GM19328 (cell line): ENCODE data around the gene PALM.

Experiments
- ATAC-seq: cut with Tn5 transposase; IDR thresholded peaks from one replicate; pipeline ENCODE4 v1.9.1; 2021; ENCODE audit warnings: mild to moderate bottlenecking, moderate library complexity; ENCODE audit not compliant: unreplicated experiment

PALM gene

DNA sequence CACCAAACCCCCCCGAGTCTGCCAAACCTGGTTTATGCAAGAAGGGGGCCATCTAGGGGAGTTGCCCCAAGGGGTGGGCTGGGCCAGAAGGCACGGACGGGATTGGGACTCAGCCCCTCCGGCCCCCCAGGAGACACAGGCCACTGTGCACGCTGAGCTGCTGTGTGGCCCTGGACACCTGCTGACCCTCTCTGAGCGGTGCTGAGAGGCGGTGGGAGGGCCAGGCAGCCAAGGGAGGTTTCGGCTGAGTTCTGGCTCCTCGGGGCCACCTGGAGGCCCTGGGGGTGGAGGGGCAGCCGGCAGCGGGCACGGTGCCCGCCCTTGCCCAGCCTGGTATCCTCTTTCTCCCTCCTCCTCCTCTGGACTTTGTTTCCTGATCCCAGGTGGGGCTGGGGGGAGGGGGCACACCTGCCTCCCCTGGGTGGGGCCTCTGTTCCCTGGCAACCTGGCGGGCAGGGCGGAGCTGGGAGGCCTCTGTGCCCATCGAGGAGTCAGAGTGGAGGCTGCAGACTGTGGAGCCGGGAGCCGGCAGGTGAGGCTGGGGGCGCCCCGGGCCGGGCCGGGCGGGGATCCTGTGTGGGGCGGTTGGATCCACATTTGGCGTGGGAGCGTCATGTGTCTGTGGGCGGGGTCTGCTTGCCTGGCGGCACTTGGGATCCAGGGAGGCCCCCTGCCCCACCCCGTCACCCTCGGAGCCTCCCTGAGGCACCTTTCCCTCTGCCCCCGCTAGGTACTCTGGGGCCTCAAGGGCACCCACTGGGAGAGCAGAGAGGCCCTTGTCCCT, 42.1 kb downstream of the PALM start, which contains the start of gene MISP:
Gene MISP, plus strand, starts transcription at position 473 of the 784 bp plus-strand sequence. CDS start 5,835 bp downstream, outside the sequence.
- no peak for ATAC-seq

DNA sequence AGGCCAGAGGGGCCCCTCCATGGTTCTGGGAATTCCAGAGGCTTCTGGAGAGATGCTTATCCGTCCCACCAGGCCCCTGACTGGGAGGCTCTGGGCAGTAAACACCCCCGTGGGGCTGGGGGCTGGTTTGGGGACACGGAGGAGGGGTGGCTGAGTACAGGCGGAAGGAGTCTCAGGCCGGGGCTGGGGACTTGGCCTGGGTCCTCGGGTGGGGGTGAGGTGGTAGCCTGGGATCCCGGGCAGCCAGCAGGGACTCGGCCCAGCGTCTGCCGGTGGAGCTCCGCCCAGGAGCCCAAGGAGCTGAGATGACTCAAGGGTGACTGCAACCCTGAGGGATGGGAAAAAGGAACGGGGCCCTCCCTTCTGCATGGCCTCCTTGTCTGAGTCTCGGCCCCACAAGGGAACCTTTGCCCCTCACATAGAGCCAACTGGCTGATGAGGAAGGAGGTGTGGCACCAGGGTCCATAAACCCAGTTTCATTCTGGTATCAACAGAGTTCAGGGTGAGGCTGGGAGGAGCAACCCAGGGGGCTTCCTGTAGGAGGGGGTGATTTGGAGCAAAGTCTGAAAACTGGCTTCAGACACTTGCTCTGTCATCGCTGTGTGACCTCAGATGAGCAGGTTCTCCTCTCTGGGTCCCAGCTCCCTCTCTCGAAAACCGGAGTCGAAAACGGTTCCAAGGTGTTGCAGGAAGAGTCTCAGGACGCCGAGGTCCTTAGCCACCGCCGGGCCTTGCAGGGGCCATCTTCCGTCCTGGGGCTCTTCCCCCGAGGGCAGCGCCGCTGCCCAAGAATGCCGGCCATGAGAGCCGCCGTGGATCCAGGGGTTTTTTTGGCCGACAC, 43.0 kb downstream of the PALM start:
- no peak for ATAC-seq

DNA sequence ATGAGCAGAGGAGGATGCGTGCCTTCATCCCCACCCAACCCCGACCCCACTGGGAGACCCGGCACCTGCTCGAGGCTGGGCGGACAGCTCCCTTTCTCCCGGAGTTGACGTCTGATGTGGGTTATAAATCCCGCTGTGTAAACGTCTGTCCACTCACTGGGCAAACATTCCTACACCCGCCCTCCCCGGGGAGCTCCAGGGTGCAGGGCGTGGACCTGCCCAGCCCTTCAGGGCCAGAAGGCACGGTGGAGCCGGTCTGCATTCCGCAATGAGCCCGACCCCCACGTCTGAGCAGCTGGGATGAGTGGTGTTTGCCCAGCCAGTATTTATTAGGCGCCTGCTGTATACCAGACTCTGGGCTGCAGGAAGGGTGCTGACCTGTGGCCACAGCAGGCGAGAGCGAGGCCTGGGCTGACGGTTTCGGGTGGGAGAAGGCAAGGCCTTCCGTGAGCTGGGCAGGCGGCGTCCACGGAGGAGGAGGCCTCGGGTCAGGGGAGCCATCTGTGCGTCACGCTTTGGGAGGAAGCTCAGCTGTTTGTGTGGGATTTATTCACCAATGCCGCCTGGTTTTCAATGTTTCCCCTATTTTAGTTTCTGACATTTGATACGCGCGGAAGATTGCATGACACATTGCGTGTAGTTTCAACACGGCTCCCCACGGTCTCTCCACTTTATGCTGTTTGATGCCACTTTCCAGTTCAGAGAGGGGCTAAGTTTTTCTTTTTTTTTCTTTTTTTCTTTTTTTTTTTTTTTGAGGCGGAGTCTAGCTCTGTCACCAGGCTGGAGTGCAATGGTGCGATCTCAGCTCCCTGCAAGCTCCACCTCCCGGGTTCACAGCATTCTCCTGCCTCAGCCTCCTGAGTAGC, 44.1 kb downstream of the PALM start:
- no peak for ATAC-seq

DNA sequence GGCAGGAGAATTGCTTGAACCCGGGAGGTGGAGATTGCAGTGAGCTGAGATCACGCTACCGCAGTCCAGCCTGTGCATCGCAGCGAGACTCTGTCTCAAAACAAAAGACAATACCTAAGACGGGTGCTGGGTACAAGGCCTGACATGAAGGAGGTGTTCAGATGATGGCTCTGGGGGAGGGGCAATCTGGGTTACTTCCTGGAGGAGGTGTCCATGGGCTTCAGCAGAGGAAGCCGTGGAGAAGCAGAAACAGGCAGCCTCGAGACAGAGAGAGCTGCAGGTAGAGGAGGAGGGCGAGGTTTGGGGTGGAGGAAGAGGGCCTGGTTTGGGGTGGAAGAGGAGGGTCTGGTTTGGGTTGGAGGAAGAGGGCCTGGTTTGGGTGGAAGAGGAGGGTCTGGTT, 45.8 kb downstream of the PALM start:
- no peak for ATAC-seq

DNA sequence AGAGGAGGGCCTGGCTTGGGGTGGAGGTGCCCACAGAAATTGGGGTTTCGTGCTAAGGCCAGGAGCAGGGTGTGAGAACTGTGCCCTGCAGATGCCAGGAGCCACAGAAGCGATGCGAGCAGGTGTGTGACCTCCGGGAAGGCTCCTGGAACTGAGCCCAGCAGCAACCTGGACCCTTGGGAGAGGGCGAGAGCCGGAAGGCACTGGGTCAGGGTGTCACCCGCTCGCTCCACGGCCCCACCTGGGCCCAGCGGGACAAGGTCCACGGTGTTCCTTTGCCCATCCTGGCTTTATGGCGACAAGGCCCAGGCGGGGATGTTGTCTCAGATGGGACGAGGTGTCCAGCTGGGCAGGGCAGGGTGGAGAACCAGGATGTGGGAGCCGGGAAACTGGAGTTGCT, 46.3 kb downstream of the PALM start:
- ATAC-seq, result no peak

DNA sequence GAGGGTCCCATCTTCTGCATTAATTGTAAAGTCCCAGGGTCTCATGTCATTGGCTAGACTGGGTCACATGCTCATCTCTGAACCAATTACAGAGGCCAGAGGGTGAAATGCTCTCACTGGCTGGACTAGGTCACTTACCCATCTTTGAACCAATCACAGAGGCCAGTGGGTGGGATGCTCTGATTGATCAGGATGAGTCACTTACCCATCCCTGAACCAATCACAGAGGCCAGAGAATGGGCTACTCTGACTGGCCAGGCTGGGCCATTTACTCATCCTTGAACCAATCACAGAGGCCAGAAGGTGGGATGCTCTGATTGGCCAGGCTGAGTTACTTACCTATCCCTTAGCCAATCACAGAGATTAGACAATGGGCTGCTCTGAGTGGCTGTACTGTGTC, 47.5 kb downstream of the PALM start:
- no peak for ATAC-seq

DNA sequence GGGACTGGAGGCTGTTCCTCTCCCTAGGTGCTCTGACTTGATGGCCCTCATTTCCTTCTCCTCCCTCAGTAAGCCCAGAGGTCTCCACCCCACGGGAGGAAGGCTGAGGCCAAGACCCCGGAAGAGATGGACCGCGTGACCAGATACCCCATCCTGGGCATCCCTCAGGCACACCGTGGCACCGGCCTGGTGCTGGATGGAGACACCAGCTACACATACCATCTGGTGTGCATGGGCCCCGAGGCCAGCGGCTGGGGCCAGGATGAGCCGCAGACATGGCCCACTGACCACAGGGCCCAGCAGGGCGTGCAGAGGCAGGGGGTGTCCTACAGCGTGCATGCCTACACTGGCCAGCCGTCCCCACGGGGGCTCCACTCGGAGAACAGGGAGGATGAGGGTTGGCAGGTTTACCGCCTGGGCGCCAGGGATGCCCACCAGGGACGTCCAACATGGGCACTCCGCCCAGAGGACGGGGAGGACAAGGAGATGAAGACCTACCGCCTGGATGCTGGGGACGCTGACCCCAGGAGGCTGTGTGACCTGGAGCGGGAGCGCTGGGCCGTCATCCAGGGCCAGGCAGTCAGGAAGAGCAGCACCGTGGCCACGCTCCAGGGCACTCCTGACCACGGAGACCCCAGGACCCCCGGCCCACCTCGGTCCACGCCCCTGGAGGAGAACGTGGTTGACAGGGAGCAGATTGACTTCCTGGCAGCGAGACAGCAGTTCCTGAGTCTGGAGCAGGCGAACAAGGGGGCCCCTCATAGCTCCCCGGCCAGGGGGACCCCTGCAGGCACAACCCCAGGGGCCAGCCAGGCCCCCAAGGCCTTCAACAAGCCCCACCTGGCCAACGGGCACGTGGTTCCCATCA, 48.3 kb downstream of the PALM start:
- no peak for ATAC-seq

DNA sequence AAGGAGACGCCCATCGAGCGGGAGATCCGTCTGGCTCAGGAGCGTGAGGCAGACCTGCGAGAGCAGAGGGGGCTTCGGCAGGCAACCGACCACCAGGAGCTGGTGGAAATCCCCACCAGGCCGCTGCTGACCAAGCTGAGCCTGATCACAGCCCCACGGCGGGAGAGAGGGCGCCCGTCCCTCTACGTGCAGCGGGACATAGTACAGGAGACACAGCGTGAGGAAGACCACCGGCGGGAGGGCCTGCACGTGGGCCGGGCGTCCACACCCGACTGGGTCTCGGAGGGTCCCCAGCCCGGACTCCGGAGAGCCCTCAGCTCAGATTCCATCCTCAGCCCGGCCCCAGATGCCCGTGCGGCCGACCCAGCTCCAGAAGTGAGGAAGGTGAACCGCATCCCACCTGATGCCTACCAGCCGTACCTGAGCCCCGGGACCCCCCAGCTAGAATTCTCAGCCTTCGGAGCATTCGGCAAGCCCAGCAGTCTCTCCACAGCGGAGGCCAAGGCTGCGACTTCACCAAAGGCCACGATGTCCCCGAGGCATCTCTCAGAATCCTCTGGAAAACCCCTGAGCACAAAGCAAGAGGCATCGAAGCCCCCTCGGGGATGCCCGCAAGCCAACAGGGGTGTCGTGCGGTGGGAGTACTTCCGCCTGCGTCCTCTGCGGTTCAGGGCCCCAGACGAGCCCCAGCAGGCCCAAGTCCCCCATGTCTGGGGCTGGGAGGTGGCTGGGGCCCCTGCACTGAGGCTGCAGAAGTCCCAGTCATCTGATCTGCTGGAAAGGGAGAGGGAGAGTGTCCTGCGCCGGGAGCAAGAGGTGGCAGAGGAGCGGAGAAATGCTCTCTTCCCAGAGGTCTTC, 49.3 kb downstream of the PALM start:
- no peak for ATAC-seq

DNA sequence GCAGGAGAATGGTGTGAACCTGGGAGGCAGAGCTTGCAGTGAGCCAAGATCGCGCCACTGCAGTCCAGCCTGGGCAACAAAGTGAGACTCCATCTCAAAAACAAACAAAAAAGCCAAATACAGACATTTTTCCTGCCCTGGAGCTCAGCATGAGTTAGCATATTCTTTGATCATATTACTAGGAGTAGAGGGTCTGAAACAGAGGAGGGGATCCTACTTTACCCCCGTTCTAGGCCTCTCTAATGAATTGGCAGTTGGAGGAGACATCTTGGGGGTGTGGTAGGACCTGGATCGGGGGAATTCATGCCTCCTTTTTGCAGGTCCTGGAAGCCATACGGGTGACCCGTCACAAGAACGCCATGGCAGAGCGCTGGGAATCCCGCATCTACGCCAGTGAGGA, 54.4 kb downstream of the PALM start:
- no peak for ATAC-seq

DNA sequence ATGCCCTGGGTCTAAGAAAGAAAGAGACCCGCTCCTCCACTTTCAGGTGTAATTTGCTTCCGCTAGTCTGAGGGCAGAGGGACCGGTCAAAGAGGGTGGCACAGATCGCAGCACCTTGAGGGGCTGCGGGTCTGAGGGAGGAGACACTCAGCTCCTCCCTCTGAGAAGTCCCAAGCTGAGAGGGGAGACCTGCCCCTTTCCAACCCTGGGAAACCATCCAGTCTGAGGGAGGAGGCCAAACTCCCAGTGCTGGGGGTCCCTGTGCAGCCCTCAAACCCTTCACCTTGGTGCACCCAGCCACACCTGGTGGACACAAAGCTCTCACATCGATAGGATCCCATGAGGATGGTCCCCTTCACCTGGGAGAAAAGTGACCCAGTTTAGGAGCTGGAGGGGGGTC, 55.1 kb downstream of the PALM start:
- ATAC-seq, result no peak

DNA sequence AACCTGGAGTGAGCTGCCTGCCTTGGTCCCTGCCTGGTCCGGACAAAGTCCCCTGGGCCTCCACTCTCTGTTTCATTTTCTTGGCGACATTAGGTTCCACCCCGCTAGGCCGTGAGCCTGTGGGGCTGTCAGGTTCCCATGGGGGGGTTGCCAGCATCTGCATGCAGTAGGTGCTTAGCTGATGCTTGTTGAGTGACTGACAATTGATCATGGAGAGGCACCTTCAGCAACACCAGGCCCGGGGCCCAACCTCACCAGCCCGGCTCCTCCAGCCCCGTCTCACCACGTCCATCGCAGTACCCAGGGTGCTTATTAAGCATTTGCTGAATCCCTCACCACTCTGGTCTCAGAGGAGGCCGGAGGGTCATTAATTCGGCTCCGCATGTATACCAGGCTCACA, 55.6 kb downstream of the PALM start:
- no peak for ATAC-seq

DNA sequence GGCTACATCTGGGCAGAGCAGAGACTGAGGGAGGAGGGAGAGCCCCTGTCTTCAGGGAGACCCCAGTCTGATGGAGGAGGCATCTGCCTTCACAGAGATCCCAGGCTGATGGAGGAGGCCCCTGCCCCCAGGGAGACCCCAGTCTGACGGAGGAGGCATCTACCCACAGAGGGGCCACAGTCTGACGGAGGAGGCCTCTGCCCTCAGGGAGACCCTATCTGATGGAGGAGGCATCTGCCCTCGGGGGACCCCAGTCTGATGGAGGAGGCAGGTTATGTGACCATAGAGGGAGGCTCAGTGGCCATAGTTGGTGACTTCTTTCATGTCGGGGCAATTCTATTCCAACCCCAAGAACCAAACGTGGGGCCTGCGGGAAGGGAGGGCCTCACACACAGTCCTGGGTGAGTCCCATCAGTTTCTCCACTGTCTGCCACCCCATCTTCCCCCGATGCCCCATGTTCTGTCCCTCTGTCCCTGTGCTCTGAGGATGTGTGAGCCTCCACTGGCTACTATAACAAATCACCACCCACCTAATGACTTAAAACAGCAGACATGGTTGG, 56.5 kb downstream of the PALM start:
- no peak for ATAC-seq

DNA sequence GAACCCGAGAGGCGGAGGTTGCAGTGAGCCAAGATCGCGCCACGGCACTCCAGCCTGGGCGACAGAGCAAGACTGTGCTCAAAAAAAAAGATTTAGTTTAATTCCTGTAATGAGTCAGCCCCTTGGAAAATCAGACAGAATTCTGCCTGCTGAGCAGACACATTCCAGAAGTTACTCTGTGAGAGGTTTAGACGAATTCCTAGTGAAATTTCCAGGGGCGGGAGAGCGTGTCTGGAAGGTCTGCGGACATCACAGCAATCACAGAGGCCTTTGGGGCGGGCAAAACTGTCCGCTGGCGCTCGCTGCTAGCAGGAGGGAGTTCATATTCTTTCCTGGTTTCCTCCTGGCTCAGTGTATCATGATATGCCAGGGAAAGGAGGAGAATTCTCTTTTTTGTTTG, 59.7 kb downstream of the PALM start:
- no peak for ATAC-seq

DNA sequence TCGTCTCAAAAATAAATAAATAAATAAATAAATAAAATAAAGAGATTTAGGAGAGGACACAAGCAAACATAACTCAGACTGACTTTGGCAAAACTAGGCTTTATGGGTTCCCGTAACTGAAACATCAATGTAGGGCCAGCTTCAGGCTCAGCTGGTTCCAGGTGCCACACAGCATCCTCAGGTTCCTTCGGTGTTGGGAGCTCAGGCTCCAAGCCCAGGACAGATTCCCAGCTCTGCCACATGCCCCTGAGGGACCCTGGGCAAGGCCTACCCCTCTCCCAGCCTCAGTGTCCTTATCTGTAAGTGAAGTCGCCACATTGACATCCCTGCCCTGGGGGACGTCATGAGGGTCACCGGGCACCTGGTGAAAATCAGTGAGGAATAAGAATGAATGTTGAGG, 60.9 kb downstream of the PALM start:
- ATAC-seq, result no peak

DNA sequence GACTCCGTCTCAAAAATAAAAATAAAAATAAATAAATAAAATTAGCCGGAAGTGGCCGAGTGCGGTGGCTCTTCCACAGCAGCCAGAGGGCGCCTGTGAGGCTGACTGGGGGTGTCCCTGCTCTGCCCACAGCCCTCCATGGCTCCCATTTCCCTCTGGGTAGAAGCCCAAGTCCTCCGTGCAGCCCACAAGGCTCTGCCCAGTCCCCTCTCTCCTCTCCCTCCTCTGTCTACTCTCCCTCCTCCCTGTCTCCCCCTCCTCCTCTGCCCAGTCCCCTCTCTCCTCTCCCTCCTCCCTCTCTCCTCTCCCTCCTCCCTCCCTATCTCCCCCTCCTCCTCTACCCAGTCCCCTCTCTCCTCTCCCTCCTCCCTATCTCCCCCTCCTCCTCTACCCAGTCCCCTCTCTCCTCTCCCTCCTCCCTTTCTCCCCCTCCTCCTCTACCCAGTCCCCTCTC, 62.6 kb downstream of the PALM start:
- ATAC-seq, result no peak

DNA sequence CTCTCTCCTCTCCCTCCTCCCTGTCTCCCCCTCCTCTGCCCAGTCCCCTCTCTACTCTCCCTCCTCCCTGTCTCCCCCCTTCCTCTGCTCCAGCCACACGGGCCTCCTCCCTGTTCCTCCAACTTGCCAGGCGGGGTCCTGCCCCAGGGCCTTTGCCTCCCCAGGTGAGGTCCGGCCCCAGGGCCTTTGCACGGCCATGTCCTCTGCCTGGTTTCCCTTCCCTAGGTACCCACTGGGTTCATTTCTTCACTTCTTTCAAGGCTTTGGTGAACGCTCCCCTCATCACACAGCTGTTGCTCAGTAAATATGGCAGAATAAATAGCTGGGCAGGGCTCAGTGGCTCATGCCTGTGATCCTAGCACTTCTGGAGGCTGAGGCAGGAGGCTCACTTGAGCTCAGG, 63.3 kb downstream of the PALM start:
- no peak for ATAC-seq

DNA sequence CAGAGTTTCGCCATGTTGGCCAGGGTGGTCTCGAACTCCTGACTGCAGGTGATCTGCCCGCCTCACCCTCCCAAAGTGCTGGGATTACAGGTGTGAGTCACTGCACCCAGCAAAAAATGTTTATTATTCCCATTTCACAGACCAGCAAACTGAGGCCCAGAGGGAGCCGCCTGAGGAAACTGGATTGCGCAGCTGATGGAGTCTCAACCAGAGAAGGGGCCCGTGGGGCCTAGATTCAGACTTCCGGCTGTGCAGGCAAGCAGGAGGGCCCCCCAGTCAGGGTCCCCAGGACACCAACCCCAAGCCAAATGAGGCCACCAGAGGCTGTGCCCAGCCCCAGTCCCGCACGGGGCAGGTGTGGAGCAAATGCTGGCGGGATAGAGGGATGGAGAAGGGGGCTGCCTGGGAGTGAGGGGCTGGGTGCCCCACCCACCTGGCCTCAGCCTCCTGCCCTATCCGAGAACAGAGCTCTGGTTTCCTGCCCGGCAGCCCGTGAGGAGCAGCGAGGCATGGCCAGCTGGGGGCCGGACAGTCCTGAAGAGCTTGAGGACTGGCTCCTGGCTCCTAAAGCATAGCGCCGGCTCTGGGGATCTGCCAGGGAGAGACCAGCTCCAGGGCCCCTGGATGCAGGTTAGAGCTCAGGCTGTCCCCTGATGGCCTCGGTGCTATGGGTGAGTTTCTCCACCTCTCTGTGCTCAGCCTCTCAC, 64.1 kb downstream of the PALM start:
- no peak for ATAC-seq

DNA sequence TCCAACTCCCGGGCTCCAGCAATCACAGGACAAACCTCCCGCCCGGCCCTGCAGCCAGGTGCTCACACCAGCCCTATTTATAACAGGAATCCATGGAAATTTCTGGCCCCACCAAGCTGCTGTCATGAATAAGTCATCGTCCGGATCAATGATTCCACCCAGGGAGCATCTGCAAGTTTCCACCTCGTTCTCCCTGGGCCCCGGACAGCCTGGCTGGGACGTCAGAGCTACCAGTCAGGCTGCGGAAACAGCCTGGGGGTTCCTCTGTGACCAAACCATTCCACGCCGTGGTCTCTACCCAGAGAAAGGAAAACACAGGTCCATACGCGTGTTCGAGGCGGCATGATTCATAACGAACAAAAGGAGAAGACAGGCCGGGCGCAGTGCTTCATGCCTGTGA, 67.8 kb downstream of the PALM start:
- no peak for ATAC-seq
